Activated CD4-positive, CD25-positive, alpha-beta regulatory T cell treated with anti-CD3 and anti-CD28 coated beads, Interleukin-2, amount 50 U/mL, for 16 hours (primary cell): Measurements from ENCODE around the gene SLC9C1.

Source experiments
- DNase-seq: peaks from one replicate; pipeline ENCODE4 v3.0.0-alpha.2; 2020; ENCODE audit warnings: low read depth, low spot score

The SLC9C1 gene

GRCh38 chr3:112306825-112307224, 12.8 kb upstream of the SLC9C1 start:
- DNase-seq, result no peak

GRCh38 chr3:112304611-112305010, 10.6 kb upstream of the SLC9C1 start:
- DNase-seq, result no peak

GRCh38 chr3:112303764-112304325, 9.8 kb upstream of the SLC9C1 start:
- no peak for DNase-seq

GRCh38 chr3:112302881-112303763, 9.1 kb upstream of the SLC9C1 start:
- DNase-seq, result no peak

- DNase-seq, result no peak
Observed at GRCh38 chr3:112302150-112302830, 8.3 kb upstream of the SLC9C1 start.

GRCh38 chr3:112298781-112299180, 4.8 kb upstream of the SLC9C1 start:
- no peak for DNase-seq

- no peak for DNase-seq
Observed at GRCh38 chr3:112297714-112298113, 3.7 kb upstream of the SLC9C1 start.

- DNase-seq, result no peak
Observed at GRCh38 chr3:112289011-112289410, 5.0 kb downstream of the SLC9C1 start.

GRCh38 chr3:112280266-112280665, 13.8 kb downstream of the SLC9C1 start:
- DNase-seq, result no peak

- no peak for DNase-seq
Observed at GRCh38 chr3:112273536-112273935, 20.5 kb downstream of the SLC9C1 start.

GRCh38 chr3:112261742-112262141, 32.3 kb downstream of the SLC9C1 start:
- DNase-seq, result no peak

- no peak for DNase-seq
Observed at GRCh38 chr3:112260563-112260962, 33.5 kb downstream of the SLC9C1 start.

GRCh38 chr3:112253301-112253971, 40.6 kb downstream of the SLC9C1 start:
- no peak for DNase-seq

- DNase-seq, result no peak
Observed at GRCh38 chr3:112247900-112248299, 46.1 kb downstream of the SLC9C1 start.

- DNase-seq, result no peak
Observed at GRCh38 chr3:112247350-112247749, 46.7 kb downstream of the SLC9C1 start.

- no peak for DNase-seq
Observed at GRCh38 chr3:112233083-112233482, 60.9 kb downstream of the SLC9C1 start.

- no peak for DNase-seq
Observed at GRCh38 chr3:112231727-112232126, 62.3 kb downstream of the SLC9C1 start.

- no peak for DNase-seq
Observed at GRCh38 chr3:112230033-112230432, 64.0 kb downstream of the SLC9C1 start.

GRCh38 chr3:112228786-112229185, 65.2 kb downstream of the SLC9C1 start:
- no peak for DNase-seq

- no peak for DNase-seq
Observed at GRCh38 chr3:112200317-112200666, 93.7 kb downstream of the SLC9C1 start.

- no peak for DNase-seq
Observed at GRCh38 chr3:112199622-112200316, 94.2 kb downstream of the SLC9C1 start.

GRCh38 chr3:112197131-112197530, 96.9 kb downstream of the SLC9C1 start:
- DNase-seq, result no peak
